Psoas muscle (tissue), 8 donors: Measurements from ENCODE around the gene UBE3B. TPM values are rescaled to one million over a fixed set of nuclear protein-coding genes. Genes with fewer than 3 reads are reported as not detected.

ENCODE experiments used
- ATAC-seq, 4 donors: fragments of 200-7000 bp; cut with Tn5 transposase; one replicate each; pipeline ENCODE4 v1.9.1; 2020; ENCODE audit warnings: moderate library complexity in 3 of 4, mild to moderate bottlenecking in 2 of 4
- DNase-seq, 2 donors: peaks; one replicate each; pipeline ENCODE4 v3.0.0-alpha.2; 2020
- H3K27ac ChIP-seq: fragments of 200-600 bp; one replicate; pipeline ENCODE4 v1.8.0; 2022
- H3K27me3 ChIP-seq, 3 donors: fragments of 200-600 bp in 1 of 3; one replicate each; pipeline versions ENCODE4 v1.6.1 to v1.8.0; 2013 to 2022; ENCODE audit warnings: low read length in 2 of 3, mild to moderate bottlenecking in 2 of 3, moderate library complexity in 1 of 3; ENCODE audit not compliant: insufficient read depth in 3 of 3
- H3K36me3 ChIP-seq, 2 donors: fragments of 200-600 bp in 1 of 2; one replicate each; pipeline versions ENCODE4 v1.6.1 to v1.8.0; 2013 to 2022; ENCODE audit warnings: low read depth in 1 of 2, mild to moderate bottlenecking in 1 of 2, moderate library complexity in 1 of 2; ENCODE audit not compliant: insufficient read depth in 1 of 2
- H3K4me1 ChIP-seq: fragments of 200-600 bp; one replicate; pipeline ENCODE4 v1.8.0; 2022
- H3K4me3 ChIP-seq: fragments of 200-600 bp; one replicate; pipeline ENCODE4 v1.8.0; 2022; ENCODE audit warnings: mild to moderate bottlenecking
- H3K9me3 ChIP-seq: fragments of 200-600 bp; one replicate; pipeline ENCODE4 v1.8.0; 2022
- WGBS, 3 donors: extraction: QIAGEN DNeasy Blood & Tissue Kit; methylation state at CpG; one replicate each; pipeline versions ENCODE4 v1.1.6 to v1.1.7; 2013; 5-methylcytosine and 5-hydroxymethylcytosine counted together
- intact Hi-C, 2 donors: fragments of 100-400 bp; cut with DNase I; formaldehyde crosslinking; loops; one replicate each; pipeline versions ENCODE4 v1.11.0 to v1.14.2; 2022
- polyA plus RNA-seq, 3 donors: library from polyadenylated mRNA; stranded (reverse); fragments of 200-250 nt; gene quantifications; one replicate each; pipeline ENCODE4 v1.2.3, GENCODE V29; 2013
- total RNA-seq, 4 donors: library from RNA; stranded (reverse); fragmentation: NEBNext Ultra II Directional in 2 of 4; extraction: Animal tissue kit (Norgen Biotek cat#: 25700) in 2 of 4; gene quantifications; one replicate each; pipeline versions ENCODE4 v1.2.1 to v1.2.4, GENCODE V29; 2021 to 2023
- TF ChIP-seq, protein P1 (sequence below): fragments of 200-600 bp; IDR thresholded peaks from one replicate; pipeline ENCODE4 v1.8.0; 2022; ENCODE audit warnings: antibody characterized with exemption
- donor health status: healthy with polysubstance abuse.
- donor health status: DM: no; HTN: no; CAD: no; lungs with moderate emphysema.
- donor health status: Bipolar disorder and iron deficiency.
- donor health status: healthy.
- donor health status: DM: yes; HTN: yes; CAD: no.
- donor health status: DM: no; HTN: no; CAD: no.
- donor health status: DM: no; HTN: no; CAD: no.
- donor health status: DM: yes; HTN: yes; CAD: no.

UBE3B gene
- total and polyA plus RNA-seq, 7 donors = 13.5 to 50.8 (median 42.6) TPM

DNA sequence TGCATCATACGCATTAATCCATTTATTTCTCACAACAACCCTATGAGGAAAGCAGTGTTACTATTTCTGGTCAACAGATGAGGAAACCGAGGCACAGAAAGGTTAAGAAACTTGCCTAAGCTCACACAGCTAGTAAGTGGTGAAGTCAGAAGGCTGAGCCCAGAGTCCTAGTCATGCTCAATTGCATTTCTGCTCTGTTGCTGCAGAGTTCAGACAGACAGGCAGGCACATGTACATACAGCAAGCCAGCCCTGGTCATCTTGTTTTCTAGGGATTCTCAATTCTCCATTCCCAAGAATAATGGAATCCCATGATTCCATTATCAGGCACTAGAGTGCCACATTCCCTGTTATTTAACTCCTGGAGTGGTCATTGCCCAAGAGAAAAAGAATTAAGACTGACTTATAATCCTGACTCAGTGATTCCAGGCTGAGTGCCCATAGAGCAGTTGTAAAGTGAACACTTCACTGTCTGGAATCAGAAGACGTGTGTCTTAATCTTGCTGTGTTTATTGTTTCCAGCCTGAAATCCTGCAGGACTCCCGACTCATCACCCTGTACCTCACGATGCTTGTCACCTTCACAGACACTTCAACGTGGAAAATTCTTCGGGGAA is 10.7 kb downstream of the UBE3B start:
- peaks cover 17% of the 10 kb centered on the region for H3K4me1 ChIP-seq
- ATAC-seq (no peak), DNase-seq (no peak)
- no peaks in the 10 kb centered on the region for H3K9me3 ChIP-seq
- WGBS, 3 donors = 80 to 91% (median 87%) methylated on average over 7 of the region's 7 CpGs
- TF ChIP-seq, protein P1, sequence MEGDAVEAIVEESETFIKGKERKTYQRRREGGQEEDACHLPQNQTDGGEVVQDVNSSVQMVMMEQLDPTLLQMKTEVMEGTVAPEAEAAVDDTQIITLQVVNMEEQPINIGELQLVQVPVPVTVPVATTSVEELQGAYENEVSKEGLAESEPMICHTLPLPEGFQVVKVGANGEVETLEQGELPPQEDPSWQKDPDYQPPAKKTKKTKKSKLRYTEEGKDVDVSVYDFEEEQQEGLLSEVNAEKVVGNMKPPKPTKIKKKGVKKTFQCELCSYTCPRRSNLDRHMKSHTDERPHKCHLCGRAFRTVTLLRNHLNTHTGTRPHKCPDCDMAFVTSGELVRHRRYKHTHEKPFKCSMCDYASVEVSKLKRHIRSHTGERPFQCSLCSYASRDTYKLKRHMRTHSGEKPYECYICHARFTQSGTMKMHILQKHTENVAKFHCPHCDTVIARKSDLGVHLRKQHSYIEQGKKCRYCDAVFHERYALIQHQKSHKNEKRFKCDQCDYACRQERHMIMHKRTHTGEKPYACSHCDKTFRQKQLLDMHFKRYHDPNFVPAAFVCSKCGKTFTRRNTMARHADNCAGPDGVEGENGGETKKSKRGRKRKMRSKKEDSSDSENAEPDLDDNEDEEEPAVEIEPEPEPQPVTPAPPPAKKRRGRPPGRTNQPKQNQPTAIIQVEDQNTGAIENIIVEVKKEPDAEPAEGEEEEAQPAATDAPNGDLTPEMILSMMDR = no peak
- H3K4me3 ChIP-seq = no peak overlapping the region
- H3K27ac ChIP-seq = no peak overlapping the region
- H3K27me3 ChIP-seq = no peaks in the 10 kb centered on the region
- intact Hi-C loops = no loop called here
- H3K36me3 ChIP-seq = peaks cover 26 to 100% of the 10 kb centered on the region in 2 donors

DNA sequence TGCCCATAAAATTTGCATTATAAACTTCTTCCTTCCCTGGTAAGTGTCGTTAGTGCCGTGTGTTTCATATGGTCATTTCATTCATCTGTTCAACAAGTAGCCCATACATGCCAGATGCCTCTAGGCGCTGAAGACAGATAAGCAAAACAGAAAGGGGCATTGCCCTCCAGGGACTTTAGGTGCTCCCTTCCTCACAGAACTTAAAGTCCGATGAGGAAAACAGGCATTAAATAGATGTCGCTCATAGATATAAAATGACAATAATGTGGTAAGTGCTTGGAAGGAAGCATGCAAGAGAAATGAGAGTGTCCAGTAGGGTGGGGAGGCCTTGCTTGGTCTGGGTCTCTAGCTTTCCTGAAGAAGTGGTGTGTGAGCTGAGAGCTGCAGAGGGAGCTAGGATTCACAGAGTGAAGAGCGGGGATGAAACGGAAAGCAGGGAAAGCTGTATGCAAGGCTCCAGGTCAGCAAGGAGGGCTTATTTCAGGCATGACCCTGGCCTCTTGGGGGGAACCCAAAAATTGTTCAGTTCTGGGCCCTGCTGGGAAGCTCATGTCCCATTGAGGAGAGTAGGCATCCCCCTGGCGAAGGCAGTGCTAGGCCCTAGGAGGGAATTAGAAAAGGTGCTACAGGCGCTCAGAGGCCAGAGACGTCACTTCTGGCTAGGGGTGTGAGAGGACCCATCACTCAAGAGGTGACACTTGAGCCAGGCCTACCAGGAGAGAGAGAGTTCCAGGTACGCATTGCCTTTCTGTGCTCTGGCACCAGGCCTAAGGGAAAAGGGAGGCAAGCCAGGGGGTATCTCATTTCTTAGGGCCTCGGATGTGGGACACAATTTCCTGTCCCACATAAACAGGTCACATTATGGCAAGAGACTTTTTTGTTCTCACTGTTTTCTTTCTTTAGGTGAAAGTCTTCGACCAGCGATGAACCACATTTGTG is 11.9 kb downstream of the UBE3B start:
- DNase-seq (no peak), ATAC-seq (peak; percentile 68 to 91 (median 84))
- TF ChIP-seq, protein P1 = no peak
- intact Hi-C loops = no loop called here
- H3K9me3 ChIP-seq = no peaks in the 10 kb centered on the region
- peak overlapping the region; percentile 46 for H3K27ac ChIP-seq
- peaks cover 28 to 100% of the 10 kb centered on the region in 2 donors for H3K36me3 ChIP-seq
- WGBS, 3 donors = 58 to 74% (median 65%) methylated on average over 14 of the region's 14 CpGs
- no peaks in the 10 kb centered on the region for H3K27me3 ChIP-seq
- H3K4me1 ChIP-seq = peaks cover 17% of the 10 kb centered on the region
- H3K4me3 ChIP-seq = no peak overlapping the region

GRCh38 chr12:109489955-109490565 is 12.6 kb downstream of the UBE3B start:
- Histone ChIP-seq H3K27ac (peak overlapping the region; percentile 46), H3K4me1 (peaks cover 17% of the 10 kb centered on the region), H3K36me3 (peaks cover 28 to 100% of the 10 kb centered on the region in 2 donors), H3K4me3 (no peak overlapping the region), H3K27me3 (no peaks in the 10 kb centered on the region), H3K9me3 (no peaks in the 10 kb centered on the region)
- intact Hi-C loops = loop anchor here in 1 of 2 donors (10.0 kb wide), 1 partner anchor 255 kb away; no protein-coding TSS in a partner anchor
- DNase-seq (no peak), ATAC-seq (peak; percentile 35 to 61 (median 50))
- WGBS, 3 donors = 26 to 60% (median 27%) methylated on average over 1 of the region's 1 CpG
- TF ChIP-seq, protein P1 = no peak

DNA sequence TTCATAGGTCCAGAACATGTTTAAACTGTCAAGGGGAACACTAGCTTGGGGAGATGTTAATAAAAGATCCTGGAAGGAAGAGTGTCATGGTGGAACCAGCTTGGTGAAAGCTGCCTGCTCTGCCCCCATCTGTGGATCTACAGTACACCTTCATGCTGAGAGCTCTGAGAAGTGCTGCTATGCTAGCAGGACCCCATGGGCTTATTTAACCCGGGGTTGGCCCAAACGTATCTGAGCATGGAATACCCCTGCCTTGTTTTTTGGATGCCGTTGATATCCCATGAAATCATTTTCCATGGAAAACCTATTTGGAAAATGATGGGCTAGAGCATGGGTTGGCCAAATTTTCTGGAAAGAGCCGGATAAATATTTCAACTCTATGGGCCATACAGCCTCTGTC is 14.2 kb downstream of the UBE3B start:
- intact Hi-C loops = loop anchor here in 1 of 2 donors (10.0 kb wide), 1 partner anchor 257 kb away; no protein-coding TSS in a partner anchor
- Histone ChIP-seq H3K27ac (no peak overlapping the region), H3K36me3 (peaks cover 21 to 100% of the 10 kb centered on the region in 2 donors), H3K4me3 (no peak overlapping the region), H3K9me3 (no peaks in the 10 kb centered on the region), H3K27me3 (no peaks in the 10 kb centered on the region), H3K4me1 (peaks cover 17% of the 10 kb centered on the region)
- ATAC-seq = no peak
- WGBS, 3 donors = 81 to 91% (median 88%) methylated on average over 4 of the region's 4 CpGs
- TF ChIP-seq, protein P1 = no peak
- no peak for DNase-seq
